ENCODE results near the gene DNAJC22. TPM values are rescaled to one million over a fixed set of nuclear protein-coding genes. Genes with fewer than 3 reads are reported as not detected.

DNAJC22 gene
- total and polyA plus RNA-seq, 2 of the 13 experiments (the other 11 are each of a cell fraction or from before 2014, with no cell fraction given) = 25.2 to 31.7 TPM

DNA sequence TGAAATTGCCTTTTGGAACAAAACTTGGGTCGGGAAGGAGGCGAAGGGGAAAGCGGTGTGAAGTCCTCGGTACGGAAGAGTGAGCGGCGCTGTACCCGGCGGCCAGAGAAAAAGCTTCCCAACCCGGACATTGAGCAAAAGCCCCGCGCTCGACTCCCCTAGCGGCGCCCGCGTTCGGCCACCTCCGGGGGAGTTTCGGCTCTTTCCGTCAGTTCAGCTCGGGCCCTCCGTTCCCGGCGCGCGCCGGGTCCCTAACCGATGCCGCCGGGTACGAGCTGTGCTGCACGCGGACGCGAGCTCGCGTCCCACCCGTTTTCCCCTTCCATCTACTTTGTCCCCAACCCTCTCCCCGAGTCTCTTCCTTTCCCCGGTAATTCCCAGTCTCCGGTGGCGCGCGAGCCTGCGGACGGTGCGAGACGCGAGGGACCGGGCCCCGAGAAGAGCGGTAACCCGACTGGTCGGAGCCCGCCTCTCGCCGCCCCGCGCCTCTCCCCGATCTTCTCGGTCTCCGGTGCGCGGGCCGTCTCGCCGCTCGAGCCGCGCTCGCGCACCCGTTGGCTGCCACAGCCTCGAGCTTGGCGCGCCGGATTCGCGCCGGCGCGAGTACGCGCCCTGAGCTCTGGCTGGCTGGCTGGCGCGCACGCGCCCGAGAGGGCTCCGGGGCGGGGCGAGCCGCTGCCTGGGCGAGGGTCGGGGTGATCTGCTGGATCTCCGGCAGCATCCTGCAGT, 20.1 kb downstream of the DNAJC22 start (continued):
- TF ChIP-seq, protein P1, sequence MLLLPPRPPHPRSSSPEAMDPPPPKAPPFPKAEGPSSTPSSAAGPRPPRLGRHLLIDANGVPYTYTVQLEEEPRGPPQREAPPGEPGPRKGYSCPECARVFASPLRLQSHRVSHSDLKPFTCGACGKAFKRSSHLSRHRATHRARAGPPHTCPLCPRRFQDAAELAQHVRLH (CRISPR knock-in tag; IDR thresholded peaks at IDR 0.05; ENCODE audit: borderline replicate concordance, low read depth) = peak; percentile 81; the same call in 1 of the 2 replicates
- TF ChIP-seq, protein P2, sequence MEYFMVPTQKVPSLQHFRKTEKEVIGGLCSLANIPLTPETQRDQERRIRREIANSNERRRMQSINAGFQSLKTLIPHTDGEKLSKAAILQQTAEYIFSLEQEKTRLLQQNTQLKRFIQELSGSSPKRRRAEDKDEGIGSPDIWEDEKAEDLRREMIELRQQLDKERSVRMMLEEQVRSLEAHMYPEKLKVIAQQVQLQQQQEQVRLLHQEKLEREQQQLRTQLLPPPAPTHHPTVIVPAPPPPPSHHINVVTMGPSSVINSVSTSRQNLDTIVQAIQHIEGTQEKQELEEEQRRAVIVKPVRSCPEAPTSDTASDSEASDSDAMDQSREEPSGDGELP (IDR thresholded peaks at IDR 0.05; ENCODE audit: borderline replicate concordance, low read depth) = no peak
- TF ChIP-seq, protein P3, sequence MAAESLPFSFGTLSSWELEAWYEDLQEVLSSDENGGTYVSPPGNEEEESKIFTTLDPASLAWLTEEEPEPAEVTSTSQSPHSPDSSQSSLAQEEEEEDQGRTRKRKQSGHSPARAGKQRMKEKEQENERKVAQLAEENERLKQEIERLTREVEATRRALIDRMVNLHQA (CRISPR knock-in tag; IDR thresholded peaks at IDR 0.05) = no peak
- TF ChIP-seq, protein P4, sequence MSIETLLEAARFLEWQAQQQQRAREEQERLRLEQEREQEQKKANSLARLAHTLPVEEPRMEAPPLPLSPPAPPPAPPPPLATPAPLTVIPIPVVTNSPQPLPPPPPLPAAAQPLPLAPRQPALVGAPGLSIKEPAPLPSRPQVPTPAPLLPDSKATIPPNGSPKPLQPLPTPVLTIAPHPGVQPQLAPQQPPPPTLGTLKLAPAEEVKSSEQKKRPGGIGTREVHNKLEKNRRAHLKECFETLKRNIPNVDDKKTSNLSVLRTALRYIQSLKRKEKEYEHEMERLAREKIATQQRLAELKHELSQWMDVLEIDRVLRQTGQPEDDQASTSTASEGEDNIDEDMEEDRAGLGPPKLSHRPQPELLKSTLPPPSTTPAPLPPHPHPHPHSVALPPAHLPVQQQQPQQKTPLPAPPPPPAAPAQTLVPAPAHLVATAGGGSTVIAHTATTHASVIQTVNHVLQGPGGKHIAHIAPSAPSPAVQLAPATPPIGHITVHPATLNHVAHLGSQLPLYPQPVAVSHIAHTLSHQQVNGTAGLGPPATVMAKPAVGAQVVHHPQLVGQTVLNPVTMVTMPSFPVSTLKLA (IDR thresholded peaks at IDR 0.05) = no peak
- no peak for TF ChIP-seq KLF6 (CRISPR knock-in tag; IDR thresholded peaks at IDR 0.05)
- TF ChIP-seq, protein P5, sequence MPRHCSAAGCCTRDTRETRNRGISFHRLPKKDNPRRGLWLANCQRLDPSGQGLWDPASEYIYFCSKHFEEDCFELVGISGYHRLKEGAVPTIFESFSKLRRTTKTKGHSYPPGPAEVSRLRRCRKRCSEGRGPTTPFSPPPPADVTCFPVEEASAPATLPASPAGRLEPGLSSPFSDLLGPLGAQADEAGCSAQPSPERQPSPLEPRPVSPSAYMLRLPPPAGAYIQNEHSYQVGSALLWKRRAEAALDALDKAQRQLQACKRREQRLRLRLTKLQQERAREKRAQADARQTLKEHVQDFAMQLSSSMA (CRISPR knock-in tag; IDR thresholded peaks at IDR 0.05) = no peak
- TF ChIP-seq TOE1 (CRISPR knock-in tag; IDR thresholded peaks at IDR 0.05) = 0 out of 2 replicates have a peak, but pooled peaks have one; percentile 53
- TF ChIP-seq ZC3H13 (CRISPR knock-in tag; IDR thresholded peaks at IDR 0.05) = 0 out of 2 replicates have a peak, but pooled peaks have one; percentile 37
- TF ChIP-seq ZNF569 (CRISPR knock-in tag; IDR thresholded peaks at IDR 0.05; ENCODE audit: borderline replicate concordance) = no peak
- peak; percentile 73; the same call in 1 of the 2 replicates for TF ChIP-seq ZNF619 (CRISPR knock-in tag; IDR thresholded peaks at IDR 0.05)
- no peak for TF ChIP-seq SMARCE1 (IDR thresholded peaks at IDR 0.05; ENCODE audit: borderline replicate concordance)
- TF ChIP-seq NFE2L1 (CRISPR knock-in tag; IDR thresholded peaks at IDR 0.05; ENCODE audit: borderline replicate concordance) = no peak
- TF ChIP-seq, protein P6, sequence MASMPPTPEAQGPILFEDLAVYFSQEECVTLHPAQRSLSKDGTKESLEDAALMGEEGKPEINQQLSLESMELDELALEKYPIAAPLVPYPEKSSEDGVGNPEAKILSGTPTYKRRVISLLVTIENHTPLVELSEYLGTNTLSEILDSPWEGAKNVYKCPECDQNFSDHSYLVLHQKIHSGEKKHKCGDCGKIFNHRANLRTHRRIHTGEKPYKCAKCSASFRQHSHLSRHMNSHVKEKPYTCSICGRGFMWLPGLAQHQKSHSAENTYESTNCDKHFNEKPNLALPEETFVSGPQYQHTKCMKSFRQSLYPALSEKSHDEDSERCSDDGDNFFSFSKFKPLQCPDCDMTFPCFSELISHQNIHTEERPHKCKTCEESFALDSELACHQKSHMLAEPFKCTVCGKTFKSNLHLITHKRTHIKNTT (CRISPR knock-in tag; IDR thresholded peaks at IDR 0.05) = no peak
- TF ChIP-seq, protein P7, sequence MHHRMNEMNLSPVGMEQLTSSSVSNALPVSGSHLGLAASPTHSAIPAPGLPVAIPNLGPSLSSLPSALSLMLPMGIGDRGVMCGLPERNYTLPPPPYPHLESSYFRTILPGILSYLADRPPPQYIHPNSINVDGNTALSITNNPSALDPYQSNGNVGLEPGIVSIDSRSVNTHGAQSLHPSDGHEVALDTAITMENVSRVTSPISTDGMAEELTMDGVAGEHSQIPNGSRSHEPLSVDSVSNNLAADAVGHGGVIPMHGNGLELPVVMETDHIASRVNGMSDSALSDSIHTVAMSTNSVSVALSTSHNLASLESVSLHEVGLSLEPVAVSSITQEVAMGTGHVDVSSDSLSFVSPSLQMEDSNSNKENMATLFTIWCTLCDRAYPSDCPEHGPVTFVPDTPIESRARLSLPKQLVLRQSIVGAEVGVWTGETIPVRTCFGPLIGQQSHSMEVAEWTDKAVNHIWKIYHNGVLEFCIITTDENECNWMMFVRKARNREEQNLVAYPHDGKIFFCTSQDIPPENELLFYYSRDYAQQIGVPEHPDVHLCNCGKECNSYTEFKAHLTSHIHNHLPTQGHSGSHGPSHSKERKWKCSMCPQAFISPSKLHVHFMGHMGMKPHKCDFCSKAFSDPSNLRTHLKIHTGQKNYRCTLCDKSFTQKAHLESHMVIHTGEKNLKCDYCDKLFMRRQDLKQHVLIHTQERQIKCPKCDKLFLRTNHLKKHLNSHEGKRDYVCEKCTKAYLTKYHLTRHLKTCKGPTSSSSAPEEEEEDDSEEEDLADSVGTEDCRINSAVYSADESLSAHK (CRISPR knock-in tag; IDR thresholded peaks at IDR 0.05; ENCODE audit: borderline replicate concordance) = no peak
- TF ChIP-seq ZNF274 (CRISPR knock-in tag; IDR thresholded peaks at IDR 0.05) = 0 out of 2 replicates have a peak, but pooled peaks have one; percentile 51
- no peak for TF ChIP-seq NPAS2 (CRISPR knock-in tag; IDR thresholded peaks at IDR 0.05; ENCODE audit: borderline replicate concordance)
- TF ChIP-seq DMAP1 (CRISPR knock-in tag; IDR thresholded peaks at IDR 0.05) = peak; percentile 89
- peak; percentile 93 for TF ChIP-seq ZNF564 (CRISPR knock-in tag; IDR thresholded peaks at IDR 0.05)
- TF ChIP-seq, protein P8, sequence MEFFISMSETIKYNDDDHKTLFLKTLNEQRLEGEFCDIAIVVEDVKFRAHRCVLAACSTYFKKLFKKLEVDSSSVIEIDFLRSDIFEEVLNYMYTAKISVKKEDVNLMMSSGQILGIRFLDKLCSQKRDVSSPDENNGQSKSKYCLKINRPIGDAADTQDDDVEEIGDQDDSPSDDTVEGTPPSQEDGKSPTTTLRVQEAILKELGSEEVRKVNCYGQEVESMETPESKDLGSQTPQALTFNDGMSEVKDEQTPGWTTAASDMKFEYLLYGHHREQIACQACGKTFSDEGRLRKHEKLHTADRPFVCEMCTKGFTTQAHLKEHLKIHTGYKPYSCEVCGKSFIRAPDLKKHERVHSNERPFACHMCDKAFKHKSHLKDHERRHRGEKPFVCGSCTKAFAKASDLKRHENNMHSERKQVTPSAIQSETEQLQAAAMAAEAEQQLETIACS (CRISPR knock-in tag; IDR thresholded peaks at IDR 0.05) = peak; percentile 96
- no peak for TF ChIP-seq ZNF484 (CRISPR knock-in tag; IDR thresholded peaks at IDR 0.05; ENCODE audit: borderline replicate concordance, low read depth)
- TF ChIP-seq RBAK (CRISPR knock-in tag; IDR thresholded peaks at IDR 0.05) = no peak
